Sigmoid colon (tissue), 4 donors: ENCODE measurements around the gene PI4KA.

Source experiments
- EP300 ChIP-seq, 4 donors: sonication (generic); formaldehyde crosslinking; IDR thresholded peaks; one replicate each; pipeline ENCODE4 v1.6.1; 2017; ENCODE audit warnings: antibody characterized with exemption in 4 of 4
- POLR2A ChIP-seq, 2 donors: fragments of 450-650 bp; IDR thresholded peaks; one replicate each; pipeline ENCODE4 v1.6.1; 2016; ENCODE audit warnings: antibody characterized with exemption in 2 of 2, mild to moderate bottlenecking in 2 of 2, moderate library complexity in 2 of 2
- POLR2AphosphoS5 ChIP-seq, 4 donors: sonication (generic); formaldehyde crosslinking; IDR thresholded peaks; one replicate each; pipeline ENCODE4 v1.6.1; 2017; ENCODE audit warnings: antibody characterized with exemption in 4 of 4
- TF ChIP-seq, protein P1 (sequence below), 4 experiments: fragments of 450-650 bp in 3 of 4; fragments of 200-600 bp in 1 of 4; IDR thresholded peaks; one replicate each; pipeline ENCODE4 v1.5.1; 2016 to 2019; ENCODE audit warnings: antibody characterized with exemption in 4 of 4, mild to moderate bottlenecking in 3 of 4, moderate library complexity in 2 of 4

DNA sequence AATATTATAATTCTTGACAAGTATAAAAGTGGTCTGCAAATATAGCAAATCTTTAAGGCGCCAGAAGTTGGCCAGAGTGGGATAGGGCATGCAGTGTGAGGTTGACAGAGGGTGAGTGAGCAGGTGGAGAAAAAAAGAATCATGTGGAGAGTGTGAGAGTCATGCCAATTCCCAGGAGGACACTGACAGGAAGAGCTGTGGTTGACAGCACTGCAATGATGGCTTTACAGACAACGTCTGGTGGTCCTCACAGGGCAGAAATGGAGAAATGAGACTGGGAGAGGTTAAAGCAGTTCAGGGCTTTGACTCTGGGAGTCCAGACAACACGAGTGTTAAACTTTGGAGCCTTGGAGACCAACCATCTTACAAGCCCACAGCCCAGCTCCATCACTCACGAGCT, 49.8 kb downstream of the PI4KA start:
- TF ChIP-seq POLR2A (IDR thresholded peaks at IDR 0.05) (no peak), POLR2AphosphoS5 (IDR thresholded peaks at IDR 0.05) (no peak), EP300 (IDR thresholded peaks at IDR 0.05) (no peak)
- TF ChIP-seq, protein P1, sequence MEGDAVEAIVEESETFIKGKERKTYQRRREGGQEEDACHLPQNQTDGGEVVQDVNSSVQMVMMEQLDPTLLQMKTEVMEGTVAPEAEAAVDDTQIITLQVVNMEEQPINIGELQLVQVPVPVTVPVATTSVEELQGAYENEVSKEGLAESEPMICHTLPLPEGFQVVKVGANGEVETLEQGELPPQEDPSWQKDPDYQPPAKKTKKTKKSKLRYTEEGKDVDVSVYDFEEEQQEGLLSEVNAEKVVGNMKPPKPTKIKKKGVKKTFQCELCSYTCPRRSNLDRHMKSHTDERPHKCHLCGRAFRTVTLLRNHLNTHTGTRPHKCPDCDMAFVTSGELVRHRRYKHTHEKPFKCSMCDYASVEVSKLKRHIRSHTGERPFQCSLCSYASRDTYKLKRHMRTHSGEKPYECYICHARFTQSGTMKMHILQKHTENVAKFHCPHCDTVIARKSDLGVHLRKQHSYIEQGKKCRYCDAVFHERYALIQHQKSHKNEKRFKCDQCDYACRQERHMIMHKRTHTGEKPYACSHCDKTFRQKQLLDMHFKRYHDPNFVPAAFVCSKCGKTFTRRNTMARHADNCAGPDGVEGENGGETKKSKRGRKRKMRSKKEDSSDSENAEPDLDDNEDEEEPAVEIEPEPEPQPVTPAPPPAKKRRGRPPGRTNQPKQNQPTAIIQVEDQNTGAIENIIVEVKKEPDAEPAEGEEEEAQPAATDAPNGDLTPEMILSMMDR (IDR thresholded peaks at IDR 0.05): no peak
